Thoracic aorta (tissue), 2 donors: Measurements from ENCODE around the gene PIEZO1. TPM values are rescaled to one million over a fixed set of nuclear protein-coding genes. Genes with fewer than 3 reads are reported as not detected.

Source experiments
- ATAC-seq: fragments of 150-250 bp; one replicate; pipeline ENCODE4 v1.8.0; 2017; ENCODE audit warnings: low read depth; ENCODE audit not compliant: insufficient number of reproducible peaks, low FRiP score
- DNase-seq: peaks from one replicate; pipeline ENCODE4 v3.0.0-alpha.2; 2020; ENCODE audit warnings: low spot score
- H3K27ac ChIP-seq, 2 donors: fragments of 200-600 bp; sonication (generic); 1 replicate in 1 of 2; 2 replicates in 1 of 2; pipeline ENCODE4 v1.5.1; 2016; ENCODE audit warnings: mild to moderate bottlenecking in 2 of 2, moderate library complexity in 2 of 2
- H3K27me3 ChIP-seq: fragments of 200-600 bp; sonication (generic); replicated peaks from 2 replicates; pipeline ENCODE4 v1.6.0; 2016; ENCODE audit warnings: mild to moderate bottlenecking; ENCODE audit not compliant: insufficient read depth
- H3K36me3 ChIP-seq: fragments of 200-600 bp; sonication (generic); one replicate; pipeline ENCODE4 v1.5.1; 2016
- H3K4me1 ChIP-seq, 2 donors: fragments of 200-600 bp; sonication (generic); 1 replicate in 1 of 2; 2 replicates in 1 of 2; pipeline versions ENCODE4 v1.5.1 to v1.6.0; 2016; ENCODE audit warnings: low read depth in 2 of 2, mild to moderate bottlenecking in 1 of 2; ENCODE audit not compliant: control insufficient read depth in 1 of 2
- H3K4me3 ChIP-seq: fragments of 200-600 bp; sonication (generic); 2 replicates; pipeline ENCODE4 v1.5.1; 2016; ENCODE audit warnings: mild to moderate bottlenecking
- H3K9me3 ChIP-seq: fragments of 200-600 bp; sonication (generic); 2 replicates; pipeline ENCODE4 v1.5.1; 2016
- total RNA-seq, 2 donors: library from RNA; depleted of rRNA; stranded (reverse); fragments of >200 nt; gene quantifications; one replicate each; pipeline versions ENCODE4 v1.1.0 to v1.2.3, GENCODE V29; 2016
- TF ChIP-seq, protein P1 (sequence below): fragments of 200-600 bp; sonication (generic); IDR thresholded peaks from one replicate; pipeline ENCODE4 v1.5.1; 2019; ENCODE audit warnings: antibody characterized with exemption

The PIEZO1 gene
- total RNA-seq, 2 donors from 2014 or later, result 108 to 179 TPM

DNA sequence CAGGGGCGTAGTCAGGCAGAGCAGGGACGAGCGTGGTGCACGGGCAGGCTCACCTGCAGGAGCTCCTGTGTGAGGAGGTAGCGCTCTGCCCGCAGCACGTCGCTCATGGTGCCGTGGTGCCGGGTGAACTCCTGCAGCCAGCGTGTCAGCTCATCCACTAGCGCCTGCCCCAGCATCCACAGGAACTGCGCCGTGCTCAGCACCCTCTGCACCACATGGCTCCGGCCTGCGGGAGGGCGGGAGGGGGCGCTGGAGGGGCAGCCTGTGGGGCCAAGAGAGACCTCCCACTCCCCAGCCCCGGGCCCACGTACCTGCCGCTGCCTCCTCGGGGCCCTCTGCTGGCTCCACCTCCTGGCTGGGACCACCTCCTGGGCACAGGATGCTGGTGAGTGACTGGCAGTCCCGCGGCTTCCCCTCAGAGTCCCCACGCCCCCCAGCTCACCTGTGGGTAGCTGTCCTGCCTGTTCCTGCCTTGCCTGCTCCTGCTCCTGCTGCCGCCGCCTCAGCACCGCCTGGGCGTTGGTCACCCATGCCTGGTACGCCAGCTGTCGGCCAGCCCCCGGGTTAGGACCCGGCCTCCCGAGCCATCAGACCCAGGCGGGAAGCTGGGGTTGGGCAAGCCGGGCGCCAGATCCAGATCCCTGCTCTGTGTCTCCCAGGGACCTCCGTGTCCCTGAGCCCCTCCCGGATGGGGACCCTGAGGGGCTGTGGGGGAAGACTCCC, 62.1 kb downstream of the PIEZO1 start:
- Histone ChIP-seq H3K9me3 (no peaks in the 10 kb centered on the region), H3K27me3 (no peaks in the 10 kb centered on the region), H3K36me3 (peaks cover 74% of the 10 kb centered on the region), H3K4me1 (no peaks in the 10 kb centered on the region), H3K4me3 (no peak overlapping the region), H3K27ac (no peak overlapping the region)
- DNase-seq, result no peak
- TF ChIP-seq, protein P1, sequence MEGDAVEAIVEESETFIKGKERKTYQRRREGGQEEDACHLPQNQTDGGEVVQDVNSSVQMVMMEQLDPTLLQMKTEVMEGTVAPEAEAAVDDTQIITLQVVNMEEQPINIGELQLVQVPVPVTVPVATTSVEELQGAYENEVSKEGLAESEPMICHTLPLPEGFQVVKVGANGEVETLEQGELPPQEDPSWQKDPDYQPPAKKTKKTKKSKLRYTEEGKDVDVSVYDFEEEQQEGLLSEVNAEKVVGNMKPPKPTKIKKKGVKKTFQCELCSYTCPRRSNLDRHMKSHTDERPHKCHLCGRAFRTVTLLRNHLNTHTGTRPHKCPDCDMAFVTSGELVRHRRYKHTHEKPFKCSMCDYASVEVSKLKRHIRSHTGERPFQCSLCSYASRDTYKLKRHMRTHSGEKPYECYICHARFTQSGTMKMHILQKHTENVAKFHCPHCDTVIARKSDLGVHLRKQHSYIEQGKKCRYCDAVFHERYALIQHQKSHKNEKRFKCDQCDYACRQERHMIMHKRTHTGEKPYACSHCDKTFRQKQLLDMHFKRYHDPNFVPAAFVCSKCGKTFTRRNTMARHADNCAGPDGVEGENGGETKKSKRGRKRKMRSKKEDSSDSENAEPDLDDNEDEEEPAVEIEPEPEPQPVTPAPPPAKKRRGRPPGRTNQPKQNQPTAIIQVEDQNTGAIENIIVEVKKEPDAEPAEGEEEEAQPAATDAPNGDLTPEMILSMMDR, result no peak
- no peak for ATAC-seq

- Histone ChIP-seq H3K27me3 (no peaks in the 10 kb centered on the region), H3K36me3 (peaks cover 71% of the 10 kb centered on the region), H3K4me1 (no peaks in the 10 kb centered on the region), H3K9me3 (no peaks in the 10 kb centered on the region), H3K4me3 (no peak overlapping the region), H3K27ac (no peak overlapping the region)
- DNase-seq (no peak), ATAC-seq (no peak)
- TF ChIP-seq, protein P1, result no peak
Measured at GRCh38 chr16:88721815-88722755, 62.9 kb downstream of the PIEZO1 start.

DNA sequence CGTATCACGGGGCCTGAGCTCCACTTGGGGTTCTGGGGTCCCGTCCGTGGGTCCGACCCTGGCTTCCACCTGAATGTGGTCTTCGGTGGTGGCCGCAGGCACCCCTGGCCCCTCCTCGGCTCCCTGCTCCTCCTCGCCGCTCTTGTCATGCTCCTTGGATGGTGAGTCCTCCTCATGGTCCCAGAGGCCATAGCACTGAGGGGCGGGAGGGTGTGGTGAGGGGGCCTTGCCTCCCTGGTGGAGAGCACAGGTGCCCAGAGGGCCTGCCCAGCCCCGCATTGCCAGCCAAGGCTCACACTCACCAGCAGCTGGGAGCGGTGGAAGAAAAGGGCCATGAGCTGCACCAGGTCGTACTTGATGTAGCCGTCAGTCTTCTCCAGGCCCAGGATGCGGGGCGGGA, 63.8 kb downstream of the PIEZO1 start:
- H3K36me3 ChIP-seq, result peaks cover 79% of the 10 kb centered on the region

GRCh38 chr16:88720396-88720970, 64.5 kb downstream of the PIEZO1 start:
- ATAC-seq, result no peak
- DNase-seq, result no peak
- H3K36me3 ChIP-seq, result peaks cover 80% of the 10 kb centered on the region
- no peak overlapping the region for H3K27ac ChIP-seq
- TF ChIP-seq, protein P1, result no peak
- no peak overlapping the region for H3K4me3 ChIP-seq
- no peaks in the 10 kb centered on the region for H3K27me3 ChIP-seq
- H3K9me3 ChIP-seq, result no peaks in the 10 kb centered on the region
- no peaks in the 10 kb centered on the region for H3K4me1 ChIP-seq

More for the DNA sequence above, 63.8 kb downstream of the PIEZO1 start:
- no peak overlapping the region for H3K4me3 ChIP-seq
- ATAC-seq, result no peak
- H3K9me3 ChIP-seq, result no peaks in the 10 kb centered on the region
- H3K4me1 ChIP-seq, result no peaks in the 10 kb centered on the region
- no peaks in the 10 kb centered on the region for H3K27me3 ChIP-seq
- TF ChIP-seq, protein P1, result no peak
- H3K27ac ChIP-seq, result no peak overlapping the region
- no peak for DNase-seq

GRCh38 chr16:88719933-88720296, 65.1 kb downstream of the PIEZO1 start:
- DNase-seq, result no peak
- TF ChIP-seq, protein P1, result no peak
- H3K27ac ChIP-seq, result no peak overlapping the region
- H3K4me3 ChIP-seq, result no peak overlapping the region
- H3K27me3 ChIP-seq, result no peaks in the 10 kb centered on the region
- H3K36me3 ChIP-seq, result peaks cover 77% of the 10 kb centered on the region
- H3K9me3 ChIP-seq, result no peaks in the 10 kb centered on the region
- H3K4me1 ChIP-seq, result no peaks in the 10 kb centered on the region
- no peak for ATAC-seq
